Epithelial cell of proximal tubule (primary cell): ENCODE results near the gene KCNC4. TPM values are rescaled to one million over a fixed set of nuclear protein-coding genes. Genes with fewer than 3 reads are reported as not detected.

Experiments
- DNase-seq: peaks from one replicate; pipeline ENCODE4 v3.0.0-alpha.2; 2011; ENCODE audit warnings: low read depth
- H3K4me3 ChIP-seq: 2 replicates; pipeline ENCODE4 v1.5.1; 2011; ENCODE audit warnings: low read depth, mild to moderate bottlenecking, low read length
- CTCF ChIP-seq: conservative IDR thresholded peaks from 2 replicates; pipeline ENCODE4 v1.5.1; 2012; ENCODE audit warnings: low read depth, mild to moderate bottlenecking, low read length
- total RNA-seq: library from RNA; depleted of rRNA; stranded (reverse); fragments of >200 nt; gene quantifications from 2 replicates; pipeline ENCODE4 v1.2.3, GENCODE V29; 2015

Gene KCNC4
- 2.1 and 4.2 TPM in 2 replicates for total RNA-seq

- no peak for TF ChIP-seq CTCF
- DNase-seq = no peak
- peak within 1 kb of the TSS; percentile 64 for H3K4me3 ChIP-seq
Observed at GRCh38 chr1:110209715-110210603, at the start of gene KCNC4. Gene KCNC4, plus strand, starts transcription at chr1:110210314. Its CDS starts 1,186 bp downstream, at chr1:110211500.

- H3K4me3 ChIP-seq = no peak overlapping the region
- no peak for TF ChIP-seq CTCF
- no peak for DNase-seq
Observed at GRCh38 chr1:110160538-110161100, 49.5 kb upstream of the KCNC4 start.

GRCh38 chr1:110161165-110161564 lies 48.9 kb upstream of the KCNC4 start:
- no peak for TF ChIP-seq CTCF
- H3K4me3 ChIP-seq = no peak overlapping the region
- DNase-seq = no peak

- no peak for DNase-seq
- TF ChIP-seq CTCF = no peak
- no peak overlapping the region for H3K4me3 ChIP-seq
Observed at GRCh38 chr1:110161849-110162248, 48.3 kb upstream of the KCNC4 start.

- no peak for TF ChIP-seq CTCF
- DNase-seq = no peak
- no peak overlapping the region for H3K4me3 ChIP-seq
Observed at GRCh38 chr1:110163591-110163990, 46.5 kb upstream of the KCNC4 start.

GRCh38 chr1:110164725-110165350 lies 45.3 kb upstream of the KCNC4 start:
- no peak overlapping the region for H3K4me3 ChIP-seq
- no peak for DNase-seq
- no peak for TF ChIP-seq CTCF
